SHP77 (cell line): Measurements from ENCODE around the gene MOB1B.

Experiments used
- DNase-seq, 2 experiments: peaks; one replicate each; lab custom pipeline; 2025; lab: John Stamatoyannopoulos, UW

Gene MOB1B

DNA sequence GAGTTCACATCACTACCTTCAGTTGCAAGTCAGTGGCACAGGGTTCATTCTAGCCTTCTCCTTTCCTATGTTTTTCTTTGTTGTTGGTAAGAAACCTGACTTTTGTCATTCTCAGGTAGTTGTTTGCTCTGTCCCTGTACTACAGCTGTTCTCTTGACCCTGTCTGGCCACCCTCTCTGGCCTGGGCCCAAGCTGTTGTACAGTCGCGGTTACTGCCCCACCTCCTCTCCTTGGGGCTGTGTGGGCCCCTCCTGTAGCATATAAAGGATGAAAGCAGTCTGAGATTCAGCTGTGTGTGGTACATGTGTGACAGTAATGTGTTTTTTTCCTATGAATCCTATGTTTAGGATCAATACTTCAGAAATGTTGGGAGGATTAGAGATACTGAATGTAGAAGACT is 12.5 kb downstream of the MOB1B start:
- no peak for DNase-seq

- DNase-seq: no peak
Observed at GRCh38 chr4:70915036-70915815, 13.1 kb downstream of the MOB1B start.

DNA sequence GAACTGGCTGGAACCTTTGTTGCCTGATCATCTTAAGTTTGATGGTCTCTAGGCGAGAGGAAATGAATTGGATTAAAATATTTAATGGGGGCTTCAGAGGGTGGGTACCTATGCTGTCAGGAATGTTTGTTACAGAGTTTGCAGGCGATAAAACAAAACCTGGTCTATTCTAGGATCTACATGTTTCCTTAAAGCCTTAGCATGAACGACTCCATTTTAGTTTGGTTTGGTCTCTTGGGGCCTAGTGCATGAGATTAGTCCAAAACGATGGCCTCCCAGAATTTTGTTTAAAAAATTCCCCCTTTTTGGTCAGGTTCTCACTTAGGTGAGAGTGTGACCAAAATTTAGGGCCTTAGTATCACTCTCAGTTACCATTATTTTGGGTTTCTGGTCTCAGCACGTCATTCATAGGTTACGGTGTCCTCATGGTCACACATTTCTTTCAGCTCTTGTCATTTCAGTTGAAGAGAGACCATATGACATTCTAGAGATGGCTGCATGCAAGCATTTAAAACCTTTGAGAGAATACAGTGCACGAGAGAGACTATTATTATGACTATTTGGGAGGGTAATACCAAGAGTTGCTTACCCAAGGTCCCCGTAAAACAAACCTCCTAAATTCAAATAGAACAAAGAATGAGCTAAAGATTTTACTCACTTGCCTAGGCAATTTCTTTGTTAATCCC is 13.8 kb downstream of the MOB1B start:
- no peak for DNase-seq

DNA sequence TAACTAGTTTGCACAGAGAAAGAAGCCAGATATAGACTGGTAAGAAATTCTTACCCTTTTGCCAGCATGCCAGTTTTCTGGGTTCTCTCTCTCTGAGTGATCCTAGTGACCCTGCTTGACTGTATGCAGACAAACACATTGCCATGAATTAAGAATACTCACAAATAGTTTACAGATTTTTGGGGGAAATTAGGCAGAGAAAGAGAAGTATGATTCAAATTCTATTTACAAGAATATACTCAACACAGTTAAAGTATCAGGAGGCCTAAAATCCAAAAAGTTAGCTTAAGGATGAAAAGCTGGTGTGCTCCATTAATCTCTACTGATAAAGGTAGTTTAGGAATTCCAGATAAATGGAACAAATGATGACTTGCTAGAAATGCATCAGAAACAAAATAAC is 18.4 kb downstream of the MOB1B start:
- DNase-seq: no peak

- DNase-seq: no peak
Observed at GRCh38 chr4:70925418-70925817, 23.2 kb downstream of the MOB1B start.

GRCh38 chr4:70925899-70926635 is 23.9 kb downstream of the MOB1B start:
- DNase-seq: no peak

- peak in 1 of 2 experiments; percentile 1 for DNase-seq
Observed at GRCh38 chr4:70927502-70928137, 25.5 kb downstream of the MOB1B start.

DNA sequence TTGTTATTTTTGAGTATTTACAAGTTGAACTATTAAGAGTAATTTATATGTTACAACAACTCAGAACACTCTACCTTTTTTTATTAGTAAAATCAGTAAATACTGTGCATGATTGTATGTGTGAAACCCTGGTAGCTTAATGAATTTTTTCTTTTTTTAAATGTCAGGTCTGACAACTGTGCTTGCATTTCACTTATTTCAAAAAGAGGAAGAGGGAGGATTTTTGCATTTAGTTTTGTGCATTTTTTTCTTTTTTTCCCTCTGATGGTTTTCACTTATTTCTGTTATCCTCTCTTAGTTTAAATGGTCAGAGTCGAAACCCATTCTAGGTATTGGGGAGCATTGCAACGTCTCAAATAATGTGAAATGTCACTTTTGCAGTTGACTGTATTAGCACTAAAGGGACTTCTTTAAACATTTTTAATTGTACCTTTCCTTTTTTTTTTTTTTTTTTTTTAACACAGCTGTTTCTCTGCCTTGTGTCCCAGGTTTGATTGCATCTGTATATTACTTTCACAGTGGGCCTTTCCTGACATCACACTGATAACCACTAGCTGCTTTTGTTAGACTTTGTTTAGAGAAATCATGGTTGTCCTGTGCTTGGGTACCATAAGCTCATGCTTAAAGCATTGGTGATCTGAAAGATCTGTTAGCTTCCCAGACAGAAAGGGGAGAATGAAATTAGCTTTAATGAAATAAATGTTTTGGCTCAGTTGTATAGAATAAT is 28.5 kb downstream of the MOB1B start:
- DNase-seq: no peak

- no peak for DNase-seq
Observed at GRCh38 chr4:70931347-70931746, 29.2 kb downstream of the MOB1B start.

- no peak for DNase-seq
Observed at GRCh38 chr4:70932984-70933383, 30.8 kb downstream of the MOB1B start.

DNA sequence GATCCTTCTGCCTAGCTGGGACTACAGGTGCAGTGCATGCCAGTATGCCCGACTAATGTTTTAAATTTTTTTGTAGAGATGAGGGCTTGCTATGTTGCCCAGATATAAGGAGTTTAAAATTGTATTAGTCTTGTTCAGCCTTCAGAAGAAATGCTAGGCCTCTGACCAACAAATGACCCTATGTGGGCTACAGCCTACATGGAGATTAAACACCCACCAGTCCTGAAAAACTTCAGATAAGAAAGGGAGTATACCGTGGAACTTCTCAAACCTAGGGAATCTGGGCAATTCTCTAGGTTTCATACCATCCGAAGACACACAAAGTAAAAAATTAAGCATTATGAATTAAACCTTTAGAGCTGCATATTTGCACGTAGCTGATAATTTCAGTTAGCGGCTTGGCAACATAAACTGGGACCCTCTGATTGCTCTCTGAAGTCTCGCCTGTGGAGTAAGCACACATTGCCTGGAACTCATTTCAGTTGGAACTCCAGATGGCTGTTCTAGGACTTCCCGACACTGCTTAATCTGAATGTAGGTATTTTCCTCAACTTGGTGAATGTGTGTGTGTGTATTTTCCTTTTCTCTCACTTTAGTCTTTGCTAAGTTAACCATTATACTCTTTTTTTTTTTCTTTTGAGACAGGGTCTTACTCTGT is 33.0 kb downstream of the MOB1B start:
- DNase-seq: no peak

DNA sequence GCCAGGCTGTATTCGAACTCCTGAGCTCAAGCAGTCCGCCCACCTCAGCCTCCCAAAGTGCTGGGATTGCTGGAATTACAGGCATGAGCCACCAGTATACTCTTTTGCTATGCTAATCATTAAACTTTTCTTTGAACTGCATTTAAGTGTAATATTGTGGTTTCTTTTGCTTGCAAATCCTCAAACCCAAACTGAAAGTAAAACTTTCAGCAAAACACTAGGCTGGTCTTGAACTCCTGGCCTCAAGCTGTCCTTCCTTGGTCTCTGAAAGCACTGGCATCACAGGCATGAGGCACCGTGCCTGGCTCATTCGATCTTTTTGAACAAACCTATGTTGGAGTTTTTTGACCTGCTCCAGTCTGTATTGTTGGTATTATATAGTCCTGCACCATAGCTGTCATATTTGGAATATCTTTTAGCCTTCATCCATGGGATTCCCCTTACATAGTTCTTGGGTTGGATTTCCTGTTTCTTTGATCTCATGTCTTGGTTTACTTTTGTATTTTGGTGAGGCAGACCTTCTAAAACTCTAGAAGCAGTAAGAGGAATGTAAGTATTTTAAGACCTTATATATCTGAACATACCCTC is 34.1 kb downstream of the MOB1B start:
- no peak for DNase-seq

- DNase-seq: no peak
Observed at GRCh38 chr4:70938086-70938485, 35.9 kb downstream of the MOB1B start.

DNA sequence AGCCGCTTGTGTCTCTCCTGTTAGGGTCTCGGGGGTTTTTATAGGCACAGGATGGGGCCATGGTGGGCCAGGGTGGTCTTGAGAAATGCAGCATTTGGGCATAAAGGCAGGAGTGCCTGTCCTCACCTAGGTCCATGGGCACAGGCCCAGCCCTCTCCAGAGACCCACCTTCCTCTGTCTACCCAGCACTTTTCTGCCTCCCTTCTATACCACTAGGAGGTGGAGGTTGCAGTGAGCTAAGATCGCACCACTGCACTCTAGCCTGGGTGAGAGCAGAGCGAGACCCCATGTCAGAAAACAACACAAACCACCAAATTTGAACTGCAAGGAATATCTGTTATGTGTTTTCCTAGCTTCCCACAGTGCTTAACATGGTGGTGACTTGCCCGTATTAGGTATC is 38.0 kb downstream of the MOB1B start:
- DNase-seq: no peak

DNA sequence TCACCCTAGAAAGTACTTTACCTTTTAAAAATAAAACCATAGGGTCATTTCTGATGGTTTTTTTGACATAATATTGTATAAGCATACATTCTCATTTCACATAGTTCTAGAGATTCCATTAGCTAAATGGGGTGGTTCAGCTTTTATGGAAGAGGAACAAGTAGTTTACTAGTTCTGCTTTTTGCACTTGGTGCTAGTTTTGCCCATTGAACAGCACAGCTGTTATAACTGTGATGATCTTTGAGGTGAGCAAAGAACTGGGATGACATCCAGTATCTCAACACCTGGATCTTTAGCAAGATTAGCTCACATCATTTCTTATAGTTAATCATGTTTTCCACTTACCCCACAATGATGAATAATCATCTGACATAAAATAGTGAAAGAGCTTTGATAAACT is 40.9 kb downstream of the MOB1B start:
- DNase-seq: no peak

DNA sequence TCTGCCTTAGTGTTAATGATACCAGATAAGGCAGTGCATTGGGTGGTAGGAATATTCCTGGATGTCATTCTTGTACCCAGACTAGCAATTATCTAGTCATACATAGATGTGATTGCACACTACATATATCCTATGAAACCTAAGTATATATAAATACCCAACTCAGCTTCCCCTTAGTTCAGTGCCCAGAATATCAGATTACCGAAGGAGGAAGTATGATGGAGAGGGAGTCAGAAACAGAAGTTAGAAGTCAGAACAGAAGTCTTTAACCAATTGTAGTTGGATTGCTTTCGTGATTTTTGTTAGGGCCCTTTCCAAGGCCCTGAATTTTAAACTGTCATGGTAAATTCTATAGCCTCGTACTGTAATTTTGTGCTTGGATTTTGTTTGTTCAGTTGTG is 42.9 kb downstream of the MOB1B start:
- no peak for DNase-seq

DNA sequence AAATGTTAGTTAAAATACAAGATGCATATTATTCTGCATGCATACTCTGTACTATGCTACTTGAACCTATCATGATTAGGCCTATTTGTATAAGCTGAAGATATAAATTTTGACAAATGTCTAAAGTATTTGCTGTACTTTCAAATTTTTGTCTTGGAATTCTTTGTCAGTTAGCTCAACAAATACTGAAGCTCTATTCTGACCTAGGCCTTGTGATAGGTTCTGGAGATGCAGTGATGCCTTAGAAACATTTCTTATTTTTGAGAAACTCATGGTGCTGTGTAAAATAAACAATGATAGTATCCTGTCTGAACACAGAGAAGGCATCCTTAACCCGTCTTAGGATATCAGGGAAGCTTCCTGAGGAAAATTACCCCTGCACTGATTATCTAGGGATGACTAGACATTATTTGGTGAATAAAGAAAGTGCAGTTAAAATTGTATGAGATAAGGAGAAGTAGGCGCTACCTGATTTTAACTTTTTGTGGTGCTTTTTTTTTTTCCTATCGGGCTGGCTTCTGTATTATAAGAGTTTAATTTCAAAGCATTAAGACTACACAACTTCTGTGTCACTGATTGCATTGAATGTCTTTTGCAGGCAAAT is 43.4 kb downstream of the MOB1B start:
- DNase-seq: no peak

DNA sequence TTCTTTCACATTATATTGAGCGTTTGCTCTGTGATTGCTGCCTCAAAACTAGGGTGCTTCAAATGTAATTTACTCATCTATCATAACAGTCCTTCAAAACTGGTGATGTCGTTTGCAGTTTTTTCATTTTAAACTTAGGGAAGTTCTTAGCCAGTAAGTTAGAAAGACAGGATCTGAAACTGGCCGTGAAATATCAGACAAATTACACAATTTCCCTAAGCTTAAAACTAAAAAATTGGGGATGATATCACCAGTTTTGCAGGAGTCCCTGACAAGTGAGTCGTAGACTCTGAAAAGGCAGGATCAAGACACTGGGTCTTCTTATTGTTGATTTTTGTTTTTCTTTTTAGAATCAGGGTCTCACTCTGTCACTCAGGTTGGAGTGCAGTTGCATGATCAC is 44.8 kb downstream of the MOB1B start:
- DNase-seq: no peak

GRCh38 chr4:70948665-70949260 is 46.6 kb downstream of the MOB1B start:
- DNase-seq: no peak

GRCh38 chr4:70954032-70954431 is 51.9 kb downstream of the MOB1B start:
- no peak for DNase-seq
